GM18499 (cell line): ENCODE data around the gene FOXR1.

Experiments
- ATAC-seq: cut with Tn5 transposase; IDR thresholded peaks from one replicate; pipeline ENCODE4 v1.9.1; 2021; ENCODE audit warnings: moderate number of reproducible peaks; ENCODE audit not compliant: insufficient read depth, unreplicated experiment

FOXR1 gene, protein sequence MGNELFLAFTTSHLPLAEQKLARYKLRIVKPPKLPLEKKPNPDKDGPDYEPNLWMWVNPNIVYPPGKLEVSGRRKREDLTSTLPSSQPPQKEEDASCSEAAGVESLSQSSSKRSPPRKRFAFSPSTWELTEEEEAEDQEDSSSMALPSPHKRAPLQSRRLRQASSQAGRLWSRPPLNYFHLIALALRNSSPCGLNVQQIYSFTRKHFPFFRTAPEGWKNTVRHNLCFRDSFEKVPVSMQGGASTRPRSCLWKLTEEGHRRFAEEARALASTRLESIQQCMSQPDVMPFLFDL

DNA sequence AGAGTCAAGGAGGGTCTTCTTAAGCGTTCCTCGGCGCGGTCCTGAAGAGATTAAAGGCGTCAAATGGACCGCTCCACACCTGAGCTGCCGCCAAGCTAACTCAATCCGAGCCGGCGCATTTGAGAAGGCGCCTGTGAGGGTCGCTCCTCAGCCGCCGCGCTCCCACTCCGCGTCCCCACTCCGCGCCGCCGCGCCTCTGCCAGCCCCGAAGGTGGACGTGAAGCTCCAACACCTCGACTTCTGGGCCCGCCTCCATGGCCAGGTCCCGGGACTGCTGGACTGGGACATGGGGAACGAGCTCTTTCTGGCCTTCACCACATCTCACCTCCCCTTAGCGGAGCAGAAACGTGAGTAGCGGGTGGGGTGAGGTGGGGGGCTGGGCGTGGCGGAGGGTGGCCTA, at the start of gene FOXR1:
FOXR1 (plus strand) TSS at position 116 of the 400 bp plus-strand sequence; CDS start at position 287, 171 bp downstream.
- no peak for ATAC-seq

DNA sequence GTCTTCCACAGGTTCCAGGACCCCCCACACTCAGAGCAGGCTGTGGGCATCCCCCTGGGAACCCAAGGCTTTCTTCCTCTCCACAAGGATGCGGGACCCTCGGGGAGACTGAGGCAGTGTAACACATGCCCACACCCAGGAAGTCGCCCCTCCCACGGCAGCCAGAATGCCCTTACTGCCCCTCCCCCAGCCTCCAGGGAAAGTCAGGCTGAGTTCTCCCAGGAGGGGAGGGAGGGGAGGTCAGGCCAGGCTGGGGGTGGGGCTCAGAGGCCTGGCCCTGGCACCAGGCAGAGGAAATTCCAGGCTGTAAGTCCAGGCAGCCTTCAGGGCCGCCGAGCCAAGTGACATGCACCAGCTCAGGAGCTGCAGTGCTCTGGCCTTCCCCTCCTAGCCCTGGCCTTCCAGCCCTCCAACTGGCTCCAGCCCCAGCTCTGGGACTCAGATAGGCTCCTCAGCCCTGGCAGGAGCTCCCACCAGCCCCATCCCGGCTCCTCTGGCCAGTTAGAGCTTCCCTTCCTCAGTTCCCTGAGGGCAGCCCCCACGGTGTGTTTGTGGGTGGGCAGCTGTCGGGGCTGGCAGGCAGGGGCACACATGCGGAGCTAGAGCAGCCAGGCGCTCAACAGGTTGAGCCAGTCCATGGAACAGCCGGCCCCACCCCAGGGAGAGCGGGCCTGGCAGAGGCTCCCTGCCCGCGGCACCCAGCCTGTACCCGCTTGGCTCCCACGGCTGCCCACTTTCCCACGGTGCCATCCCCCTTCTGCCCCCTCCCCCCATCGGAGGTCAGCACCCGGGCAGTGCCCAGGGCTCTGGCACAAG, 49.4 kb upstream of the FOXR1 start:
- ATAC-seq, result no peak

DNA sequence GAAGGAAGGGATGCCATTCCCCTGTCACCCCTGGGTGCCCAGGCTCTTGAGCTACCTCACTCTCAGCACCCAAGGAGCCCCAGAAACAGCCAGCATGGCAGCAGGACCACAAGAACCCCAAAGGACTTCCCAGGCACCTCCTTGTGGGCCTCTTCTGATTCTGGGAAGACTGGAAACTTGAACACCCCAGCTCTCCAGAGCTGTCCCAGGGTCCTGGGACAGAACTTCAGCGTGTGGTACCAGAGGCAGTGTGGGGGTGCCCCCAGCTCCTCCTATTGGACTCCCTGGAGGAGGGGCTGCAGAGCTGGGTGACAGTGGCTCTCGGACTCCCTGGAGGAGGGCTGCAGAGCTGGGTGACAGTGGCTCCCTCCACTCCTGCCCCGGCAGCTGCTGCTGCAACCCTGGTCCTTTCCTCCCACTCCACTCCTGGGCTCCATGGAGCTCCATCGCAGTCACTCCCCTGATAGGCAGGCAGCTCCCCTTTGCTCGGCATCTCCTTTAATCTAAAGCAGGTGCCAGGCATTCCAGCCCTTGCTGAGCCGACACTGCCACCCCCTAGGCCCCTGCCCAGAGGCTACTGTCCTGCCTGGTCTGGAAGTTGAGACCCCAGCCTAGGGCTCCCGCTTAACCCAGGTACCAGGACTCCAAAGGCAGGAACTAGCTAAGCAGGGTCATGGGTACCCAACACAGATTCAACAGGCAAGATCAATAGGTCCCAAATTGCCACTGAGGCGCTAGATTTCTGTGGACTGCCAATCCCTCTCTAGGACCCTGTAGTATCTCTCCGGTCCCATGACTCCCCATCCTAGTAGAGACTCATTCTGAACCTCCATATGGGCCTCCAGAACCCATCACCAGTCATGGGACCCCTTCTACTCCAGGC, 48.6 kb upstream of the FOXR1 start:
- ATAC-seq, result no peak

DNA sequence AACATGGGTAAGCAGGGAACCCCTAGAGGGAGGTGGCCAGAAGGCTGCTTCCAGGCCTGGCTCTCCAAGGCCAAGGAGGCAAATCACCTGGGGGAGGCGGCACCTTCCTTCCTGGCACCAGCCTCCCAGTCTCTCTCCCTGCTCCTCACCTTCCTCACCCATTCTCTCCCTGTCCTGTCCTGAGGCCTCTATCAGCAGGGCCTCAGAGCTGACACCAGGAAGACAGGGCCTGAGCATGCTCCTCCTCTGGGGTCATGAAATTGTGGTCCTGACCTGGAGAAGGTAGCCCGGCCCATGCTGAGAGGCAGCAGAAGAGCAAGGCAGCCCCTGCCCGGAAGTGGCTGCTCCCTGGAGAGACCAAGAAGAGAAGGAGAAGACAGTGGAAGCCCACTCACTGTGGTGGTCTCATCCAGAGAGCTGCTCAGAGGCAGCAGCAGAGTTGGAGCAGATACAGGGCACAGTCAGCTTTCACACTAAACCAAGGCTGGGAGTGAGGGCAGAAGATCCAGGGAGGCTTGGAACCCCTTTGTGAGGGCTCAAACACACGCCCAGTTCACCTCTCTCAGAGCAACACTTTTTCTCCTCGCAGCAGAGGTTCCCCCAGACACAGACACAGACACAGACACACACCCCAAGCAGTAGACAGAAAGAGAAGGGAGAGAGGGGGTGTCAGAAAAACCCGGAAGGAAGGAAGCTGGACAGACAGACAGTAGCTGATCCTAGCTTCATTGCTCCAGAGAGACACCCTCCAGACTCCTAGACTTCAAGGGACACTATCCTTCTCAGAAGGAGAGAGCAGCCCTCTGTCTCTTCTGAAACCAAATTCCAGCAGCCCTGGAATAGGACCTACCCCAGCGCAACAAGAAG, 47.6 kb upstream of the FOXR1 start:
- ATAC-seq, result no peak

DNA sequence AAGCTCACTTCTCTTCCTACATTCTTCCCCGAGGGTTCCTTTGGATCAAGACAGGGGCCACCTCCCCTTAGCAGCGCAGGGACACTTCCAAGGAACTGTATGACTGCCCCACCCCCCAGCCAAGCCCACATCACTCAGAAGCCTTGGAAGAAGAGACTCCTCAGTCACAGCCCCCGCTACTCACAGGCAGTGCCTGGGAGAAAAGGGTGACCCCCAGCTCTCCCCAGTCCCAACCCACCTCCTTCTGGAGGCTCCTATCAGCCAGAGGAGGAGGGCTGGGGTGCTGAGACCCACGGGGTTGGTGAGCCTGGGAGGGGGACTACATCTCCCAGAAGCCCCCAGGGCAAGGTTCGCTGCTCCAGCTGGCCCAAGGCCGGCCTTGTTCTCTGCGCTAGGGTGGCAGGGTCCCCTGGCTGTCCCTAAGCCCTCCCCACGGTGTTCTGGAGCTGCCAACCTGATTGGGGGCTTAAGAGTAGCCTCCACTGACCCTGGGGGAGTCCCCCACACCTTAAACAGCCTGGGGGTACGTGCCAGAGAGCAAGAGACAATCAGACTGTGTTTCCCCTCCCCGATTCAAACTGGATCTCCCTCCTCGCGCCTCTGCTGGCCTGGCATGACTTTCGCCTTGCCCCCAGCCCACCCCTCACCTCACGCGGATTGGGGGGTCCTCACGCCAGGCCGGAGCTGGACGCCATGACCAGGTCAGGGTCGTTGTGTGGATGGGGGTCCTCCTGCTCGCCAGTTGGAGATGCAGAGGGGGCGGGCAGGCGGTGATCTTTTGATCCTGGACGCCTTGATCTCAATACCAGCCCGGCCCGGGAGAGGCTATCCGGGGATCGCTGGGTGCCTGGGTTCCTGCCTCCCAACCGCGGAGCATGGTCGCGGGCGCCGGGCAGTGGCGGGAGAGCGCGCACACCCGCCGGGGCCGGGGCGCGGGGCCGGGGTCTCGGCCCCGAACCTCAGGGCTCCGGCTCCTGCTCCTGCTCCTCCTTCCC, 46.7 kb upstream of the FOXR1 start:
- no peak for ATAC-seq

DNA sequence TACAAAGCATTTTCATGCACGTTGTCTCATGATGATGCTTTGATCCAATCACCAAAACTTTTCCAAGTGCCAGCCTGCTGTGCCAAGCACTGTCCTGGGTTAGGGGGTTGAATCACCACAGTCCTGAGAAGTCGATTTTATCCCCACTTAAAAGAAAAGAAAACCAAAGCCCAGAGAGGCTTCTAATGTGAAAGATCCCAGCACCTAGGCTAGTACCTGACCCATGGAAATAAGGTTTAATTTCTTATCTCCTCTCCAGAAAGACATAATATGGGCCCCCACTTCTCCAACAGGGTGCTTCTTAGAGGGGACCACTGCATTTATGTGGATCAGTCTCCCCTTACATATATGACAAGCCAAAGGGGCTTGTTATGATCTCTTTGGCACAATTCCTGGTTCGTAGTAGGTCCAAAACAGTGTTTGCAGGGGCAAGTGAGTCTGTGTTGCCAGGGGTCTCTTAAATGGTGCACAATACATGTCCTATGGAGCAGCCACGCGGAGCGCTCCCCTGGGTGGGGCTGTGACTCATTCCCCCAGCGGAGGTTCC, 43.9 kb upstream of the FOXR1 start:
- ATAC-seq, result no peak

DNA sequence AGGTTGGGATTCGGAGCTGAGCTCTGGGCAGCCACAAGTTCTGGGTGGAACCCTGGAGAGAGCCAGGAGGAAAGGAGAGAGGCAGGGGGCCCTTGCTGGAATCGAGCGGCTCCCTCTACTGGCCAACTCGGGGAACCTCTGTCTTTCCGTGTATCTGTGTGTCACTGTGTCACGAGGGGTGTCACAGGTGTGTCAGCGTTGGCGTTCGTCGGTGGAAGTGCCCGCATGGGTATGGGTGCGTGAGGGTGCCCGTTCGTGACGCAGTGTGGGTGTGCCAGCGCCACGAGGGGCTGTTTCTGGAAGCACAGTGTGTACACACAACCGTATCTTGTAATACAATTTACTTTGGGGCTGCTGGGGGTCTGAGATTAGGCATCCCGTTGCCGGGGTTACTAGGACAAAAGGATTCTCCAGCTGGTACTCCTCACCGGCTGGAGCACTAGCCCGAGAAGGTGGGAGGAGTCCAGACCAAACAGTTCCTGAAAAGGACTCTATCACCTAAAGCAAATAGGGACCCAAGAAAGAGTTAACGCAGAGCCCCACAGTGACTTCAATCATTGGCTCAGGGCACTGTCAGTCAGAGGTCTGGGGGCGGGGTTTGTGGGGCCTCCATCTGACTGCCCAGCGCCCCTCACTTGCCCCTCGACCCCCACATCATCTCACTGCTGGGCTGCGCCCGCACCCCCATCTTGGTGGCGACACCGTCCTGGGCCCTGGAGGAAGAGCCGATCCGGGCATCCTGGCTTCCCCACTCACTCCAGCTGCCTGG, 43.3 kb upstream of the FOXR1 start:
- ATAC-seq, result no peak

DNA sequence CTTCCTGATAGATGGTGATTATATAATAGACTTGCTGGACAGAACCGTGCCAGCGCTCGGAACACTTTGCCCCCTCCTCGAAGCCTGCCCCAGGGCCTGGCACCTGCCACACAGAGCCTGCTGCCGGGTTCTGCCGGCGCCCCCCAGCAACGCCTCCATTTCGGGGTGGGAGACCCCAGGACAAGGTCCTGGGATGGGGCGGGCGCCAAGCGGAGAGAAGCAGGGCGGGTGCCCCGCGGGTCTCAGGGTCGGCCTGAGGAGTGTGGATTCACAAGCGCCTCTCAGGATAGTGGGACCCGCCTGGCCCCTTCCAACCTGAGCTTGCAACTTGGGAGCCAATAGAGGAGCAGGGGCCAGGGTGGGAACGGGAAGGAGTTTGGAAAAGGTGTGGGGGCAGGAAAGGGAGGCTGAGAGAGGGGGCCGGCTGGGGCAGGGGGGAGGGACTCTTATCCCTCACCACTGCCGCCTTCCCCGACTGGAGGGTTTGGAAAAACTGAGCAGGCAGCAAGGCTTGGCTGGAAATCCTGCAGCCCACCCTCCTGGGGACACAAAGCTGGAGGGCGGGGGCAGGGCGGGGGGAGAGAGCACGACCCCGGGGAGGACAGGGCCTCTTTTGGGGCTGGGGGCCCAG, 42.6 kb upstream of the FOXR1 start:
- no peak for ATAC-seq

DNA sequence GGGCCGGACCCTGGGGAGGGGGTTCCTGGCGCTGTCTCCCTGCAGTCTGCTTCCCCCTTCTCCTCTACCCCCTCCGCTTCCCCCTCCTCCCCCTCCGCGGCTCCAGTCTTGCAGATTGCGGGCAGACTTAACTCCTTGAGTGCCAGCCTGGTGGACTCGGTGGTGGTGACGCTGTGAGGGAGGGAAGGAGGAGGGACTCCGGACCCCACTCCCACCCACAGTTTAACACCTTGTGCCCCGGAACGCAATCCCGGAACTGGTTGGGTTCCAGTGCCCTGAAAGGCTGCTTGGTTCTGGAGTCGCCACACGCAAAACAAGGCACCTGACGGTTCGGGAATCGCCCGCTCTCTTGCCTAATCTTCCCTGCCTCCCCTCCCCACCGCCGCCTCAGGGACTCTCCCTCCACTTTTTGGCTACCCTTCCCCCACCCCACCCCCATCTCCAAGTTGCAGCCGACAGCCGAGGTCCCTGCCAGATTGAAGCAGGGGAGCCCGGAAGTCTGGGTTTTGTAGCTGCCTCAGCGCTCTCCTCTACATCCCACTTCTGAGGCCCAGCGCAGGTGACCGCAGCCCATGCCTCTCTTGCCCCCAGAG, 42.0 kb upstream of the FOXR1 start:
- ATAC-seq, result no peak

DNA sequence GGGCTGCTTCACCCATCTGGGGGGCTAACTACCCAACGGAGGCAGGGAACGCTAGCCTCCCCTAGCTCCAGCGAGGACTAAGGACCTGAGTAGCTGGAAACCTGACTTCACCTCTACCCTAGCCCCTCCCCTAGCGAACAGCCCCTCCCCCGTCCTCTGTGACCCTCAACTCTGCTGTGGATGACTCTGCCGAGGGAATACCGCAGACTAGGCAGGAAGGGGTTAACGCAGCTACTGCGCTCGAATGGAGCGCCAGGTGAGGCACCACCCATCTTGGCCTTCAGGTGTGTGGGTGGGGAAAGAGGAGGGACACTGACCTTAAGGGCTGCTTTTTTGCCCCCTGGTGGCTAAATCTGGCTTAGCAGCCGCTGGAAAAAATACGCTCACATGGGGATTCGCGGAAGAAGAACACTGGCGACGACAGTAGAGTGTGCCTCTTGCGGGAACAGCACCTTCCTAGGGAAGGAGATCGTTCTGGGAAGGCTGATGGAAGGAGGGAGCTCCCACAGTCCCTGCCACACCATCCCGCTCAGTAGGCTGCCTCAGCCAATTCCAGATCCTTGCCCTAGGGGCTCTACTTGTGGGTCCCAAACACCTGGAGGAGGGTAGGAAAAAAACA, 41.4 kb upstream of the FOXR1 start:
- ATAC-seq, result no peak

DNA sequence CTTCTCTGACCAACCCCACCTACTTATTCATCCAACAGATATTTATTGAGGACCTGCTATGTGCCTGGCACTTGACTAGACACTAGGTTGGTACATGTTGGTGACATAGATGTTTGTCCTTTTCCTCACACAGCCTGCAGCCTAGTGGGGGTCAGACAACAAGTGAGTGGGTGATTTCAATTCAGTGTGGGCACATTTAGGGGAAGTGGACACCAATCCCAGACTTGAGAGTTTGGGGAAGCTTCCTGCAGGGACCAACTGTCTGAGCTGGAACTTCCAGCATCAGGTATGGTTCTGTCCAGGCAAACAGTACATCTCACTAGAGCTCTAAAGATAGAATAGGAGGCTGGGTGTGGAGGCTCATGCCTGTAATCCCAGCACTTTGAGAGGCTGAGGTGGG, 40.0 kb upstream of the FOXR1 start:
- ATAC-seq, result no peak

DNA sequence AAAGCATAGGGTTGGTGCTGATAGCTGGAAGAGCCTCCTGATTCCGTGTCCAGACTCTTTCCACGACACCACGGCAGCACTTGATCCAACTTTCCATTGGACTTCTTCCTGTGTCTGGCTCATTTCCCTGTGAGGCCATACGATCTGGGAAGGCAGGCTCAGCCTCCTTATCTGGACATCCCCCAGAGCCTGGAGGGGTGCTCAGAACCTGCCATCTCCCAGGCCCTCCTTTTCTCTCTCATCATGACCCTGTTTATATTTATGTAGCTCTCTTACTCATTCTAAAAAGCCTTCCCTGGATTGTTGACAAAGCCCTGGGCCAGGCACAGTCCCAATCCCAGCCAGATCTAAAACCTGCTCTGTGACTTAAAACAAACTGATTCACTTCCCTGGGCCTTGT, 38.1 kb upstream of the FOXR1 start:
- no peak for ATAC-seq

DNA sequence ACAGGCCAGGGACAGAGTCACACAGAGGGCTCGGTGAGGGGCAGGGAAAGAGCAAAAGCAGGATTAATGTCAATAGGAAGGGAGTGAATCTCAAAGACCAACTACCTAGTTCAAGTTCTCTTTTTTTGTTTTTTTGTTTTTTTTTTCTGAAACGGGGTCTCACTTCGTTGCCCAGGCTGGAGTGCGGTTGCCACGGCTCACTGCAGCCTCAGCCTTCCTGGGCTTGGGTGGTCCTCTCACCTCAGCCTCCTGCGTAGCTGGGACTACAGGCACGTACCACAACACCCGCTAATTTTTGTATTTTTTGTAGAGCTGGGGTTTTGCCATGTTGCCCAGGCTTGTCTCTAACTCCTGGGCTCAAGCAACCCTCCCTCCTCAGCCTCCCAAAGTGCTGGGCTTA, 36.2 kb upstream of the FOXR1 start:
- ATAC-seq, result no peak

DNA sequence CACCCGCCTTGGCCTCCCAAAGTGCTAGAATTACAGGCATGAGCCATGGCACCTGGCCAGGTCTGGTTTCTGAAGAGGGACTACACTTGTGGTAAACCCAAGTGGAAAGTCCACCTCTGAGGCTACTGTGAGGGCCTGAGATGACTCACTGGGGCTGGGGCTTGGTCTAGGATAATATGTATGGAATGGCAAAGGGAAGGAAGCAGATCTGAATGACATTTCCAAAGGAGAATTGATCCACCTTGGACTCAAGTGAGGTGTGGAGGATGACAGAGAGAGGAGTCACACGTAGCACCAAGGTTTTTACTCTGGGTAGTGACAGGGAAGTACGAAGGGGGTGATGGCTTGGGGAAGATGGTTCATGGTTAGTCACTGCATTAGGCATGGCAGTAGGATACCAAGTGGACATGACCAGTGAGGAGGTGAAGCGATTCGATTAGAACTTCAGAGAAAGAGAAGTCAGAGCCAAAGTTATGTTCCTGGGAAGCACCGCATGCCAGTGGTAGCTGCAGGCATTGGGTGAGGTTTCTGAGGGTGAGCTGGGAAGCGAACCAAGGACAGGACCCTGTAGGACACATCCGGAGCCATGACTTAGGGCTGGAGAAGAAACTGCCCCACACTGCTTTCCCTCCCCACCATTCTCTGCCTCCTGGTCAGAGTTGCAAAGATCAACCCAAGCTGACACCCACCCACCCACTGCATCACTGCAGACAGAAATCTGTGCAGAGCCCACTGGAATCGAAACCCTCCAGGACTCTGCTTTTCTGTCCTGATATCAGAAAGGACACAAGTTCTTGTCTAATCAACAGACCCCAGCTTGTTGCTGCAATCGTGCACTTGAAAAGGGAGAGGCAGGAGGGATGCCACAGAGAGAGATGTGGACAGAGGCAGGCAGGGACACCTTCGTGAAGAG, 32.8 kb upstream of the FOXR1 start:
- ATAC-seq, result no peak

DNA sequence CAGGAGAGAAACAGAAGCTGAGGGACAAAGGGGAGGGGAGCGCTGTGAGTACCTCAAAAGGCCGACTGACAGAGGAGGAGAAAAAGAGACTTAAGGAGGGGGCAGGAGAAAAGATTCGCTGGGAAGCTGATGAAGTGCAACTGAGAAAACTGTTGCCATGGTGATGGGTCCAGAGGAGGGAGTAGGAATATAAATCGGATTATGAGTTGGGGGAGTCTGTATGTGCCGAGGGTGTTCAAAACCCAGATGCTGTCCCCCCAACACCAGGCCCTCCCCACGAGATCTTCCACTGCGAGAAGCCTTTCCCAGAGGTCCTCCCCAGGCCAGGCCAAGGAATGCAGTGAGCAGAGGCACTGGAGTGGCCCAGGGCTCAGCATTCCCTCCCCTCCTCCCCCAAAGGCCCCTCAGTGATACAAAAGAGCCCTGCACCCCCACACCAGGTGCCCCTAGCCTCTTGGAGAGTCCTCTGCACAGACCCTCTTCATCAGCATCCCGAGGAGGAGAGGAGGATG, 32.1 kb upstream of the FOXR1 start:
- no peak for ATAC-seq
